ENCODE measurements around the gene MPZL2.

DNA sequence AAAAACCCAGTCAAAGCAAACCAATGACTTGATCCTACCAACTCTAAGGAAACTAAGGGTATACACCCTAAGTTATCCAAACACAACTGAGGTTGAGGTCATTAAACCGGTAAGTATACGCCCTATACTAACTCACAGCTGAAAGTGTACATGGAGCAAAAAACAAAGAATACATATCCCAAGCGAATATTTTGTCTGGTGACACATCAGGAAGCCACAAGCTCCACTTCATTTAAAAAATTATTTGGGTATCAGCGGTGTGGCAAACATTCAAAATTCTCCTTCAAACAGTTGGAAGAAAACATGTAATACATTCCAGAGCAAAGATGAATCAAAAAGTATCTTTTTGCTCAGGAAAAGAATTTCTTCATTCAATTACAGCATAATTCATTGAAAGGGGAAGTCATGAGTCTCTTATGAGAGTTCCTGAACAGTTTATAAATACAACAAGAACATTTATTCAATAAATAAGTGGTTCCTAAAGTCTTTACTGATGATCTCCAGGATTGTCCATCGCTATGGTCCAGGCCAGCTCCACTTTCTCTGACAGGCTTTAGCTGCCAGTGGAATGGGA lies 34.7 kb downstream of the MPZL2 start:
- TF ChIP-seq, protein P1, sequence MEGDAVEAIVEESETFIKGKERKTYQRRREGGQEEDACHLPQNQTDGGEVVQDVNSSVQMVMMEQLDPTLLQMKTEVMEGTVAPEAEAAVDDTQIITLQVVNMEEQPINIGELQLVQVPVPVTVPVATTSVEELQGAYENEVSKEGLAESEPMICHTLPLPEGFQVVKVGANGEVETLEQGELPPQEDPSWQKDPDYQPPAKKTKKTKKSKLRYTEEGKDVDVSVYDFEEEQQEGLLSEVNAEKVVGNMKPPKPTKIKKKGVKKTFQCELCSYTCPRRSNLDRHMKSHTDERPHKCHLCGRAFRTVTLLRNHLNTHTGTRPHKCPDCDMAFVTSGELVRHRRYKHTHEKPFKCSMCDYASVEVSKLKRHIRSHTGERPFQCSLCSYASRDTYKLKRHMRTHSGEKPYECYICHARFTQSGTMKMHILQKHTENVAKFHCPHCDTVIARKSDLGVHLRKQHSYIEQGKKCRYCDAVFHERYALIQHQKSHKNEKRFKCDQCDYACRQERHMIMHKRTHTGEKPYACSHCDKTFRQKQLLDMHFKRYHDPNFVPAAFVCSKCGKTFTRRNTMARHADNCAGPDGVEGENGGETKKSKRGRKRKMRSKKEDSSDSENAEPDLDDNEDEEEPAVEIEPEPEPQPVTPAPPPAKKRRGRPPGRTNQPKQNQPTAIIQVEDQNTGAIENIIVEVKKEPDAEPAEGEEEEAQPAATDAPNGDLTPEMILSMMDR (IDR thresholded peaks at IDR 0.05) = no peak
- no peak for TF ChIP-seq POLR2A (IDR thresholded peaks at IDR 0.05)
